T-cell (primary cell): ENCODE measurements around the gene CD40LG. TPM values are rescaled to one million over a fixed set of nuclear protein-coding genes. Genes with fewer than 3 reads are reported as not detected.
A peak's percentile ranks its signal among the peaks of the same experiment; 100 is the strongest.

Experiments
- ATAC-seq, 4 experiments: fragments of 200-7000 bp in 3 of 4; fragments of 150-1000 bp in 1 of 4; cut with Tn5 transposase; replicated peaks in 1 of 4; 1 replicate in 3 of 4; 2 replicates in 1 of 4; pipeline ENCODE4 v1.10.0; 2021; ENCODE audit warnings: moderate library complexity in 3 of 4, mild to moderate bottlenecking in 2 of 4, moderate number of reproducible peaks in 1 of 4
- CTCF ChIA-PET, 2 donors: fragments of 300-600 bp; sonication (Branson Sonifier 250); formaldehyde crosslinking; loops; one replicate each; lab custom pipeline; 2022; ENCODE audit warnings: antibody characterized with exemption in 2 of 2; lab: Charles Lee
- POLR2A ChIA-PET, 2 donors: fragments of 300-600 bp; sonication (Branson Sonifier 250); formaldehyde crosslinking; loops; one replicate each; lab custom pipeline; 2022; ENCODE audit warnings: antibody characterized with exemption in 2 of 2; lab: Charles Lee
- DNase-seq, 35 experiments: peaks; one replicate each; pipeline versions ENCODE4 v3.0.0 to v3.0.0-alpha.2; 2013 to 2023
- H3K27ac ChIP-seq: one replicate; pipeline ENCODE4 v1.5.1; 2013; ENCODE audit warnings: low read length
- H3K27me3 ChIP-seq, 2 experiments: replicated peaks in 1 of 2; 1 replicate in 1 of 2; 2 replicates in 1 of 2; pipeline versions ENCODE4 v1.6.1 to v1.7.0; 2013; ENCODE audit warnings: low read length in 1 of 2, mixed read lengths in 1 of 2; ENCODE audit not compliant: control insufficient read depth in 2 of 2, insufficient read depth in 2 of 2; ENCODE audit errors: extremely low read depth in 1 of 2
- H3K36me3 ChIP-seq, 2 donors: 1 replicate in 1 of 2; 2 replicates in 1 of 2; pipeline versions ENCODE4 v1.6.1 to v1.7.0; 2013; ENCODE audit warnings: low read length in 1 of 2; ENCODE audit not compliant: control insufficient read depth in 2 of 2, insufficient read depth in 1 of 2; ENCODE audit errors: extremely low read depth in 1 of 2
- H3K4me1 ChIP-seq, 2 experiments: 1 replicate in 1 of 2; 2 replicates in 1 of 2; pipeline versions ENCODE4 v1.6.1 to v1.7.0; 2013; ENCODE audit warnings: low read length in 2 of 2, mixed read lengths in 1 of 2; ENCODE audit not compliant: insufficient read depth in 2 of 2, control insufficient read depth in 1 of 2; ENCODE audit errors: extremely low read depth in 1 of 2
- H3K4me3 ChIP-seq, 2 donors: 1 replicate in 1 of 2; 2 replicates in 1 of 2; pipeline versions ENCODE4 v1.5.1 to v1.7.0; 2013; ENCODE audit warnings: mild to moderate bottlenecking in 2 of 2, low read length in 1 of 2, moderate library complexity in 1 of 2; ENCODE audit not compliant: control insufficient read depth in 1 of 2; ENCODE audit errors: extremely low read depth in 1 of 2
- H3K9me3 ChIP-seq: 2 replicates; pipeline ENCODE4 v1.7.0; 2013
- H3K27ac Mint-ChIP-seq, 2 donors: one replicate each; pipeline ENCODE4 v1.8.0; 2020 to 2021; ENCODE audit warnings: mild to moderate bottlenecking in 2 of 2, mixed read lengths in 2 of 2
- H3K27me3 Mint-ChIP-seq, 2 donors: one replicate each; pipeline ENCODE4 v1.8.0; 2021 to 2022; ENCODE audit warnings: mixed read lengths in 2 of 2
- H3K36me3 Mint-ChIP-seq: one replicate; pipeline ENCODE4 v1.8.0; 2021; ENCODE audit warnings: mixed read lengths
- H3K4me1 Mint-ChIP-seq, 3 donors: one replicate each; pipeline ENCODE4 v1.8.0; 2020 to 2022; ENCODE audit warnings: mixed read lengths in 3 of 3, mild to moderate bottlenecking in 1 of 3
- H3K4me3 Mint-ChIP-seq, 3 donors: one replicate each; pipeline ENCODE4 v1.8.0; 2020 to 2022; ENCODE audit warnings: mild to moderate bottlenecking in 3 of 3, mixed read lengths in 3 of 3, moderate library complexity in 3 of 3
- H3K9me3 Mint-ChIP-seq, 3 donors: one replicate each; pipeline ENCODE4 v1.8.0; 2020 to 2022; ENCODE audit warnings: mixed read lengths in 3 of 3
- WGBS: methylation state at CpG from one replicate; pipeline ENCODE4 v1.1.5; 2013; ENCODE audit warnings: missing lambda C conversion rate; ENCODE audit not compliant: insufficient coverage; 5-methylcytosine and 5-hydroxymethylcytosine counted together
- total RNA-seq, 35 experiments: library from RNA in 6 of 35; stranded (reverse) in 6 of 35; fragments of 120-200 nt in 1 of 35; gene quantifications; one replicate each; pipeline versions ENCODE4 v1.2.1 to v1.2.4 and lab custom pipeline; 2013 to 2026

The CD40LG gene
- total RNA-seq, 5 donors from 2014 or later (not counting 1 experiment from before 2014, with no cell fraction given): 23.8 to 38.4 (median 37.1) TPM

DNA sequence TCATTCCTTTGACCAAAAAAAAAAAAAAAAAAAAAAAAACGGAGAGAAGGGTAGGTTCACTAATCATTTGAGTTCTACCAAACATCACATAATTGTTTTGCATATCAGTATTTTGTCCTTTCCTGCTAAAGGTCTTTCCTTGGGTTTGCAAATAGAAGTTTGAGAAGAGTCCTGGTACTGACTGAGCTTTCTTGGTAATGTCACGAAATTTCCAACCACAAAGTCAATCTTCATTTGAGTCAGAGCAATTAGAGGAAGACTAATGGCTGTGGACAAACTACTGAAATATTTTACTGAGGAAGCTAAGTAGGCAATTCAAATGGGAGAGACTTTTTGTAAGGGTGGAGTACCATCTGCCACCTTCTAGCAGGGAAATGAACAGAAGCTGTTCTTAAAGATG is 21.7 kb upstream of the CD40LG start:
- Mint-ChIP-seq H3K9me3 (no peaks in the 10 kb centered on the region), H3K27me3 (peaks cover 0 to 11% of the 10 kb centered on the region in 2 donors), H3K4me1 (peaks cover 74 to 89% (median 77%) of the 10 kb centered on the region in 3 donors), H3K4me3 (peak overlapping the region in 1 of 3 donors; percentile 62), H3K27ac (peak overlapping the region; percentile 88 to 90), H3K36me3 (no peaks in the 10 kb centered on the region)
- Histone ChIP-seq H3K9me3 (no peaks in the 10 kb centered on the region), H3K4me3 (no peak overlapping the region), H3K27ac (peak overlapping the region; percentile 49), H3K4me1 (peaks cover 37 to 64% of the 10 kb centered on the region in 2 experiments), H3K27me3 (no peaks in the 10 kb centered on the region), H3K36me3 (no peaks in the 10 kb centered on the region)
- POLR2A ChIA-PET: interaction anchor here (0.6 to 1.3 kb wide), 4 partner anchors 9 to 321 kb away, joined by 3 to 28 read pairs (median 6); no protein-coding TSS in a partner anchor
- DNase-seq (no peak), ATAC-seq (no peak)
- WGBS: no CpG with 5 or more reads among the region's 2 CpGs
- CTCF ChIA-PET: interaction anchor here (0.5 to 1.8 kb wide), 8 partner anchors 9 to 132 kb away, joined by 3 to 5 read pairs (median 3); no protein-coding TSS in a partner anchor

DNA sequence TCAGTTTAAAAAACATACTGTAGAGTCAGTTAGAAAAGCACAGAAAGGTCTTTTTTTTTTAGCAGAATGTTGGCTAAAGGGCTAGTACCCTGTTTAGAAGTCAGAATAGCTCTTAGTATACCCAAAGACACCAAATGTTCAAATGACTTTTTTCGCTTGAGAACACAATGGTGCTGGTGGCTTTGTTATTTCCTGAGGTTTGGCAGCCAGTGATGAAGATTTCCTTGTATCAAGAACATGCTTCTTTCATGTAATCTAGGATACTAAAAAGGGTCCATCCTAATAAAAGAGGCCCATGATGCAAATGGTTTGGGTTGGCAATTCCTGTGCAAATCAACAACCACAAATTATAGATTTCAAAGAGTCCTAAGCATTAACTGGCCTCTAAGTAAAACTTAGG is 21.1 kb upstream of the CD40LG start:
- CTCF ChIA-PET: interaction anchor here (0.7 to 1.8 kb wide), 6 partner anchors 8 to 41 kb away, joined by 3 to 5 read pairs (median 3); no protein-coding TSS in a partner anchor
- Histone ChIP-seq H3K4me3 (no peak overlapping the region), H3K4me1 (peaks cover 41 to 58% of the 10 kb centered on the region in 2 experiments), H3K36me3 (no peaks in the 10 kb centered on the region), H3K9me3 (no peaks in the 10 kb centered on the region), H3K27me3 (no peaks in the 10 kb centered on the region), H3K27ac (peak overlapping the region; percentile 49)
- no CpG with 5 or more reads among the region's 1 CpG for WGBS
- ATAC-seq (peak in 1 of 4 experiments; percentile 21), DNase-seq (peak in 1 of 35 experiments; percentile 33)
- Mint-ChIP-seq H3K4me3 (peak overlapping the region in 1 of 3 donors; percentile 62), H3K4me1 (peaks cover 74 to 87% (median 76%) of the 10 kb centered on the region in 3 donors), H3K27ac (peak overlapping the region; percentile 88 to 90), H3K9me3 (no peaks in the 10 kb centered on the region), H3K36me3 (no peaks in the 10 kb centered on the region), H3K27me3 (peaks cover 0 to 11% of the 10 kb centered on the region in 2 donors)
- POLR2A ChIA-PET: interaction anchor here in 1 of 2 donors (1.3 kb wide), 1 partner anchor 38 kb away, joined by 4 read pairs; no protein-coding TSS in a partner anchor

DNA sequence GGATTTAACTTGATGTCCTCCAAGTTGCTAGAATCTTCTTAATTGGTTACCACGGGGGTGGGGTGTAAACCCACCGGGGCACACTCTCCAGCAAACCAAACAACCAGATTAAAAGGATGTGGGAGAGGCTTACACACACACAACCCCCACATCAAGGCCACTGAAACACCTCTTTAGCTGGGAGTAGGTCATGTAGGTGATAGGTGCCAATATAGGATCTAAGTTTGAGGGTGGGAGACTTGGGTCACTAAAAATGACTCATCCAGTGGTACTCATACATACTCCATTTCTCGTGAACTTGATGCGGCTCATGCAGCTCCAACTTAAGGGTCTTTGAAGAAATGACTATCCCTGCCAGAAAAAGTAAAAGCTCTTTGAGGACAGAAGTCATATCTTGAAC is 20.5 kb upstream of the CD40LG start:
- H3K4me3 Mint-ChIP-seq: peak overlapping the region in 2 of 3 donors; percentile 34 to 62
- no CpG with 5 or more reads among the region's 4 CpGs for WGBS
- ChIA-PET POLR2A (no interaction called here), CTCF (interaction anchor here (0.9 to 1.8 kb wide), 4 partner anchors 10 to 42 kb away, joined by 3 to 5 read pairs (median 4); no protein-coding TSS in a partner anchor)
- H3K36me3 Mint-ChIP-seq: no peaks in the 10 kb centered on the region
- no peaks in the 10 kb centered on the region for H3K36me3 ChIP-seq
- H3K9me3 Mint-ChIP-seq: no peaks in the 10 kb centered on the region
- H3K27ac Mint-ChIP-seq: peak overlapping the region; percentile 88 to 90
- H3K27me3 Mint-ChIP-seq: peaks cover 0 to 11% of the 10 kb centered on the region in 2 donors
- H3K27ac ChIP-seq: peak overlapping the region; percentile 49
- H3K4me1 Mint-ChIP-seq: peaks cover 74 to 90% (median 80%) of the 10 kb centered on the region in 3 donors
- ATAC-seq (peak in 3 of 4 experiments; percentile 29 to 50 (median 34)), DNase-seq (peak in 4 of 35 experiments; percentile 19 to 51 (median 28))
- no peaks in the 10 kb centered on the region for H3K27me3 ChIP-seq
- no peaks in the 10 kb centered on the region for H3K9me3 ChIP-seq
- peak overlapping the region in 1 of 2 donors; percentile 6 for H3K4me3 ChIP-seq
- H3K4me1 ChIP-seq: peaks cover 46 to 62% of the 10 kb centered on the region in 2 experiments

DNA sequence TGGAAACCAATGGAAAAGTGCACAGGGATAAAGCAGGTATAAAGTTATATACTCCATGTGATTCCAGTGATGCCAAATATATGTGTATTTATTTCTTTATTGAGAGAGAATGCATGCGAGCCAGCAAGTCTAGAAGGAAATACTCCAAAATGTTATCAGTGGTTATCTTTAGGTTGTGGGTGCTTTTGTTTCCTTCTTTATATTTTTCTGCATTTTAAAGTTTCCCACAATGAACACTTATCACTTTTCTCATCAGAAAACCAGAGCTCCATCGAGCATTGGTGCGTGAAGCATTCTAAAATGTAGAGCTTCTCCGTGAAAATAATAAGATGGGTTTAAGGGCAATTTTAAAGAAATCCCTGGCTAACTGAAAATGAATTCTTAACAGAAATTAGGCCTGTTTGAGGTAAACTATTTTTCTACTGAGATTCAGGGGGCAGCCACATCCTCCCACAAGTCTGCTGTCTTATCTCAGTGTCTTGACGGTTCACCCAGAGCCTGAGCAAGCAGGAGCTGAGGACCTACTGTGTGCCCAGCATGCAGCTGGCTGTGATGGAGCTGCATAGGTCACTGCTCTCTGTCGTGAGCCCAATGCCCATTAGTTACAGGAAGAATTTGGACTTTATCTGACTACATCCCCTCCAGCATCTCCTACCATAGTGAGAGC is 18.7 kb upstream of the CD40LG start:
- no peaks in the 10 kb centered on the region for H3K36me3 Mint-ChIP-seq
- ATAC-seq (peak; percentile 26 to 50 (median 28)), DNase-seq (peak in 3 of 35 experiments; percentile 5 to 41 (median 26))
- Histone ChIP-seq H3K27ac (peak overlapping the region; percentile 56), H3K9me3 (no peaks in the 10 kb centered on the region), H3K4me1 (peaks cover 49 to 65% of the 10 kb centered on the region in 2 experiments), H3K27me3 (no peaks in the 10 kb centered on the region), H3K36me3 (no peaks in the 10 kb centered on the region), H3K4me3 (no peak overlapping the region)
- WGBS: no CpG with 5 or more reads among the region's 6 CpGs
- peak overlapping the region; percentile 17 to 52 (median 29) for H3K4me3 Mint-ChIP-seq
- no peaks in the 10 kb centered on the region for H3K9me3 Mint-ChIP-seq
- H3K27ac Mint-ChIP-seq: peak overlapping the region; percentile 92 to 95
- H3K27me3 Mint-ChIP-seq: peaks cover 0 to 15% of the 10 kb centered on the region in 2 donors
- H3K4me1 Mint-ChIP-seq: peaks cover 71 to 89% (median 81%) of the 10 kb centered on the region in 3 donors
- ChIA-PET POLR2A (interaction anchor here in 1 of 2 donors (0.6 to 0.9 kb wide), 2 partner anchors 15 to 17 kb away, joined by 3 to 4 read pairs; no protein-coding TSS in a partner anchor), CTCF (interaction anchor here in 1 of 2 donors (0.6 kb wide), 1 partner anchor 35 kb away, joined by 3 read pairs; no protein-coding TSS in a partner anchor)

DNA sequence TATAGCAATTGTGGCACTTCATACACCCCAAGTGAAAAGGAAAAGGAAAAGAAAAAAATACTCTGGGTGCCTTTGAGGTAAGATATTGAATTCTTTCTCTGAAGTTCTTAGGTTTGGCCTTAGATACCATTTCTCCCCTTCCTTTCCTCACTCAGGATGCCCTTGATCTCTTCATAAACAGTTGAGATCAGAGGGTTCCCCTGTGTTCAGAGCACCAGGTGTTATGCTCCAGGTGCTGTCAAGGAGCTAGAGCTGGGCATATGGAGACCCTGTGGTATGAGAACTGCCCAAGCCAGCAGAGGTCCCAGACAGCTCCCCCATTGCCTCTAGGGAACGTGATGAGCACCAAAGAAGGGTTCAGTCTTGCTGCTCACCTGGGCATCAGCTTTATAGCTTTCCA is 17.1 kb upstream of the CD40LG start:
- H3K9me3 Mint-ChIP-seq: no peaks in the 10 kb centered on the region

DNA sequence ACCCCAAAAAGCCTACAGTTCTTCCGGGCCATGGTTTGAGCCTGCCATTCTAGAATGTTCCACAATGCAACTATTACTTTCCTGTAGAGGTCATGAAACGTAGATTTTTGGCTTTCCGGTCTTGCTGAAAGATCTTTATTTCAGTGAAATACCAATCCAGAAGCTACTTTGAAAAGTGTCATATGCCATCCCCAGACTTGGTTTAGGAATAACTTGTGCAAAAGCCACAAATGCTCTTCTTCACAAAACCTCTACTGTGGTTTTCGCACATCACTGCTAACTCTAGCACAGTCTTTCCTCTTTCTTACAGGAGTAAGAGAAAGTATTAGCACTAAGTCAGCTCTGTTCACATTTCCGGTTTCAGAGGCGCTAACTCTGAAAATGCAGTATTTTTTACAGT is 12.7 kb upstream of the CD40LG start:
- Histone ChIP-seq H3K4me1 (peaks cover 27 to 73% of the 10 kb centered on the region in 2 experiments), H3K4me3 (peak overlapping the region in 1 of 2 donors; percentile 21), H3K27me3 (no peaks in the 10 kb centered on the region), H3K9me3 (no peaks in the 10 kb centered on the region), H3K36me3 (no peaks in the 10 kb centered on the region), H3K27ac (peak overlapping the region; percentile 68)
- ChIA-PET POLR2A (interaction anchor here (0.6 to 1.7 kb wide), 4 partner anchors 9 to 634 kb away, joined by 3 to 28 read pairs (median 6); no protein-coding TSS in a partner anchor), CTCF (interaction anchor here (0.6 to 1.5 kb wide), 10 partner anchors 9 to 318 kb away, joined by 3 to 5 read pairs (median 4); no protein-coding TSS in a partner anchor)
- H3K36me3 Mint-ChIP-seq: no peaks in the 10 kb centered on the region
- no CpG with 5 or more reads among the region's 6 CpGs for WGBS
- ATAC-seq: peak; percentile 67 to 76 (median 72)
- peak overlapping the region; percentile 93 to 96 for H3K27ac Mint-ChIP-seq
- H3K4me3 Mint-ChIP-seq: peak overlapping the region; percentile 45 to 72 (median 70)
- no peaks in the 10 kb centered on the region for H3K9me3 Mint-ChIP-seq
- peaks cover 83 to 87% (median 85%) of the 10 kb centered on the region in 3 donors for H3K4me1 Mint-ChIP-seq
- DNase-seq: peak in 1 of 35 experiments; percentile 70
- H3K27me3 Mint-ChIP-seq: peaks cover 0 to 15% of the 10 kb centered on the region in 2 donors

More for the DNA sequence above, 17.1 kb upstream of the CD40LG start:
- Mint-ChIP-seq H3K4me1 (peaks cover 76 to 89% (median 87%) of the 10 kb centered on the region in 3 donors), H3K27me3 (peaks cover 0 to 11% of the 10 kb centered on the region in 2 donors), H3K36me3 (no peaks in the 10 kb centered on the region), H3K4me3 (peak overlapping the region in 2 of 3 donors; percentile 28 to 52), H3K27ac (peak overlapping the region; percentile 92 to 95)
- DNase-seq (peak in 4 of 35 experiments; percentile 23 to 47 (median 33)), ATAC-seq (peak; percentile 53 to 72 (median 63))
- H3K27me3 ChIP-seq: no peaks in the 10 kb centered on the region
- no peak overlapping the region for H3K4me3 ChIP-seq
- H3K36me3 ChIP-seq: no peaks in the 10 kb centered on the region
- WGBS: no CpG with 5 or more reads among the region's 1 CpG
- ChIA-PET POLR2A (no interaction called here), CTCF (no interaction called here)
- no peaks in the 10 kb centered on the region for H3K9me3 ChIP-seq
- peak overlapping the region; percentile 31 for H3K27ac ChIP-seq
- H3K4me1 ChIP-seq: peaks cover 53 to 67% of the 10 kb centered on the region in 2 experiments
